Parathyroid adenoma (tissue), 2 donors: ENCODE results near the gene PERM1.
A peak's percentile ranks its signal among the peaks of the same experiment; 100 is the strongest.
"Not testable (repeated sequence)": the region's sequence is repeated elsewhere in the genome, so short reads cannot be mapped to it uniquely, and the experiment has no call there.

Experiments used
- H2AFZ ChIP-seq: fragments of 300-600 bp; sonication (generic); one replicate; pipeline ENCODE4 v1.7.0; 2017; ENCODE audit warnings: antibody characterized with exemption, mild to moderate bottlenecking
- H3K27ac ChIP-seq: fragments of 300-600 bp; sonication (generic); one replicate; pipeline ENCODE4 v1.7.0; 2017
- H3K27me3 ChIP-seq: fragments of 300-600 bp; sonication (generic); one replicate; pipeline ENCODE4 v1.7.0; 2017; ENCODE audit warnings: low read length; ENCODE audit not compliant: control insufficient read depth, insufficient read depth
- H3K36me3 ChIP-seq: fragments of 300-600 bp; sonication (generic); one replicate; pipeline ENCODE4 v1.7.0; 2017; ENCODE audit warnings: low read length; ENCODE audit not compliant: control insufficient read depth, insufficient read depth
- H3K4me1 ChIP-seq: fragments of 300-600 bp; sonication (generic); one replicate; pipeline ENCODE4 v1.7.0; 2017; ENCODE audit warnings: control low read depth
- H3K4me2 ChIP-seq: fragments of 300-600 bp; sonication (generic); one replicate; pipeline ENCODE4 v1.7.0; 2017; ENCODE audit warnings: low read length
- H3K4me3 ChIP-seq: fragments of 300-600 bp; sonication (generic); one replicate; pipeline ENCODE4 v1.7.0; 2017; ENCODE audit warnings: low read depth, low read length
- H3K79me2 ChIP-seq: fragments of 300-600 bp; sonication (generic); one replicate; pipeline ENCODE4 v1.7.0; 2017; ENCODE audit warnings: control low read depth
- H3K9ac ChIP-seq: fragments of 300-600 bp; sonication (generic); one replicate; pipeline ENCODE4 v1.7.0; 2017; ENCODE audit warnings: mild to moderate bottlenecking
- H3K9me3 ChIP-seq: fragments of 300-600 bp; sonication (generic); one replicate; pipeline ENCODE4 v1.7.0; 2017; ENCODE audit warnings: low read length; ENCODE audit not compliant: control insufficient read depth
- TF ChIP-seq, protein P1 (sequence below): fragments of 300-600 bp; sonication (generic); IDR thresholded peaks from one replicate; pipeline ENCODE4 v1.7.0; 2017; ENCODE audit warnings: antibody characterized with exemption, mild to moderate bottlenecking
- donor health status: primary hyperparathyroidism.

PERM1 gene

DNA sequence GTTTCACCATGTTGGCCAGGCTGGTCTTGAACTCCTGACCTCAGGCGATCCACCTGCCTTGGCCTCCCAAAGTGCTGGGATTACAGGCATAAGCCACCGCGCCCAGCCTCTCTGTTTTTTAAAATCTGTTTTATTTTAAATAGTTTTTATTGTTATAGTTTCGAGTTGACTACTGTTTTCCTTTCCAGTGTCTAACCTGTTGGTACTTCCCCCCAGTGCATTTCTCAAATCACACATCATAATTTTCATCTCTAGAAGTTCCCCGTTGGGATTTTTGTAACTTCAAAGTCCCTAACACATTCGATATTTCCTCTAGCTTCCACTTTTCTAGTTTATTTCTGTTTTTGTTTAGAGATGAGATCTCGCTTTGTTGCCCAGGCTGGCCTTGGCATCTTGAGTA is 10.5 kb upstream of the PERM1 start:
- no peak overlapping the region for H2AFZ ChIP-seq
- no peak overlapping the region for H3K9ac ChIP-seq
- H3K4me2 ChIP-seq: no peak overlapping the region
- no peaks in the 10 kb centered on the region for H3K36me3 ChIP-seq
- H3K4me1 ChIP-seq: no peaks in the 10 kb centered on the region
- no peak overlapping the region for H3K4me3 ChIP-seq
- no peak overlapping the region for H3K27ac ChIP-seq
- TF ChIP-seq, protein P1, sequence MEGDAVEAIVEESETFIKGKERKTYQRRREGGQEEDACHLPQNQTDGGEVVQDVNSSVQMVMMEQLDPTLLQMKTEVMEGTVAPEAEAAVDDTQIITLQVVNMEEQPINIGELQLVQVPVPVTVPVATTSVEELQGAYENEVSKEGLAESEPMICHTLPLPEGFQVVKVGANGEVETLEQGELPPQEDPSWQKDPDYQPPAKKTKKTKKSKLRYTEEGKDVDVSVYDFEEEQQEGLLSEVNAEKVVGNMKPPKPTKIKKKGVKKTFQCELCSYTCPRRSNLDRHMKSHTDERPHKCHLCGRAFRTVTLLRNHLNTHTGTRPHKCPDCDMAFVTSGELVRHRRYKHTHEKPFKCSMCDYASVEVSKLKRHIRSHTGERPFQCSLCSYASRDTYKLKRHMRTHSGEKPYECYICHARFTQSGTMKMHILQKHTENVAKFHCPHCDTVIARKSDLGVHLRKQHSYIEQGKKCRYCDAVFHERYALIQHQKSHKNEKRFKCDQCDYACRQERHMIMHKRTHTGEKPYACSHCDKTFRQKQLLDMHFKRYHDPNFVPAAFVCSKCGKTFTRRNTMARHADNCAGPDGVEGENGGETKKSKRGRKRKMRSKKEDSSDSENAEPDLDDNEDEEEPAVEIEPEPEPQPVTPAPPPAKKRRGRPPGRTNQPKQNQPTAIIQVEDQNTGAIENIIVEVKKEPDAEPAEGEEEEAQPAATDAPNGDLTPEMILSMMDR: no peak
- no peaks in the 10 kb centered on the region for H3K79me2 ChIP-seq
- H3K27me3 ChIP-seq: no peaks in the 10 kb centered on the region
- H3K9me3 ChIP-seq: no peaks in the 10 kb centered on the region

DNA sequence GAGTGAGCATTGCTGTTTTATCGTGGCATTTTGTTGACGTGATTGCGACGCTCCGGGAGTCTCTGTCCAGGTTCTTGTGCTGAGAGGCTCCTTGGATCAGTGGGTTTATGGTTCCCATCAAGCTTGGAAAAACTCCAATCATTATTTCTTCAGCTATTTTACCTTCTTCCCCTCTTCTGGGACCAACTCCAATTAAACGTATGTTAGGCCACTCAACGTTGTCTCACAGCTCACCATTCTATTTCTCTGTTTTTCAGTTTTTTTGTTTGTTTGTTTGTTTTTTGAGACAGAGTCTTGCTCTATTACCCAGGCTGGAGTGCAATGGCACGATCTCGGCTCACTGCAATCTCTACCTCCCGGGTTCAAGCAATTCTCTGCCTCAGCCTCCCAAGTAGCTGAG is 10.0 kb upstream of the PERM1 start:
- H3K27me3 ChIP-seq: no peaks in the 10 kb centered on the region
- H3K4me3 ChIP-seq: no peak overlapping the region
- TF ChIP-seq, protein P1: no peak
- no peaks in the 10 kb centered on the region for H3K36me3 ChIP-seq
- no peak overlapping the region for H2AFZ ChIP-seq
- no peak overlapping the region for H3K4me2 ChIP-seq
- H3K27ac ChIP-seq: no peak overlapping the region
- no peaks in the 10 kb centered on the region for H3K4me1 ChIP-seq
- H3K79me2 ChIP-seq: no peaks in the 10 kb centered on the region
- no peaks in the 10 kb centered on the region for H3K9me3 ChIP-seq
- H3K9ac ChIP-seq: no peak overlapping the region

DNA sequence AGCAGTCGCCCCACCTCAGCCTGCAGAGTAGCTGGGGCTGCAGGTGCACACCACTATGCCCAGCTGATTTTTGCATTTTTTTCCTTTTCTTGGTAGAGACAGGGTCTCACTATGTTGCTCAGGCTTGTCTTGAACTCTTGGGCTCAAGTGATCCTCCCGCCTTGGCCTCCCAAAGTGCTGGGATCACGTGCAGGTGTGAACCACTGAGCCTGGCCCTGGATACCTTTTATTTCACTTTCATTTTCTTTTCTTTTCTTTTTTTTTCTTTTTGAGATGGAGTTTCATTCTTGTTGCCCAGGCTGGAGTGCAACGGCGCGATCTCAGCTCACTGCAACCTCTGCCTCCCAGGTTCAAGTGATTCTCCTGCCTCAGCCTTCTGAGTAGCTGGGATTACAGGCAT is 9.4 kb upstream of the PERM1 start:
- not testable (repeated sequence) for H3K79me2 ChIP-seq, H3K27me3 ChIP-seq, H3K4me1 ChIP-seq, H3K4me3 ChIP-seq, H3K36me3 ChIP-seq, H2AFZ ChIP-seq, H3K9ac ChIP-seq, H3K4me2 ChIP-seq, H3K9me3 ChIP-seq, H3K27ac ChIP-seq

DNA sequence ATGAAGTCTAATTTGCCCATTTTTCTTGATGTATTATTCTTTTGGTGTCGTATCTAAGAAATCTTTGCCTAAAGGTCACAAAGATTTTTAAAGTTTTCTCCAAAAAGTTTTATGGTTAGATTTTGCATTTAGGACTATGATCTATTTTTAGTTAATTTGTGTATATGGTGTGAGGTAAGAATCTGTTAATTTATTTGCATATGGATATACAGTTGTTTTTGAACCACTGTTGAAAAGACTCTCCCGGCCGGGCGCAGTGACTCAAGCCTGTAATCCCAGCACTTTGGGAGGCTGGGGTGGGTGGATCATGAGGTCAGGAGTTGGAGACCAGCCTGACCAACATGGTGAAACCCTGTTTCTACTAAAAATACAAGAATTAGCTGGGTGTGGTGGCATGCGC is 6.2 kb upstream of the PERM1 start:
- H3K36me3 ChIP-seq, H3K4me1 ChIP-seq, H2AFZ ChIP-seq, H3K79me2 ChIP-seq, H3K27ac ChIP-seq, H3K4me2 ChIP-seq, H3K4me3 ChIP-seq, H3K9ac ChIP-seq, H3K9me3 ChIP-seq, H3K27me3 ChIP-seq: not testable (repeated sequence)

DNA sequence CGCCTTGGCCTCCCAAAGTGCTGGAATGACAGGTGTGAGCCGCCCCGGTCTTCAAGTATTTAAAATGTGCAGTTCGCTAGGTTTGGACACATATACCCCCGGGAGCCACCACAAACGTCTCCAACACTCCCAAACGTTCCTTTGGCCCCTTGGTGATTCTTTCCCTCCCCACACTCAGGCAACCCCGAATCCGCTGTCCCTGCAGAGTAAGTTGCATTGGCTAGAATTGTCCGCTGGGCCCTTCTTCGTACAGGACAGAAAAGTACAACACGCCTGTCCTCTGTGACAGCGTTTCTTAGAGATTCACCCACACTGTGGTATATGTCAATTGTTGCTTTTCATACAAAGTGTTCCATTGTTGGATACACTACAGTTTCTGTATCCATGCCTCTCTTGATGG is 3.2 kb upstream of the PERM1 start:
- no peaks in the 10 kb centered on the region for H3K4me1 ChIP-seq
- H3K79me2 ChIP-seq: no peaks in the 10 kb centered on the region
- H3K9ac ChIP-seq: no peak overlapping the region
- H3K4me2 ChIP-seq: no peak overlapping the region
- H3K4me3 ChIP-seq: no peak overlapping the region
- no peaks in the 10 kb centered on the region for H3K27me3 ChIP-seq
- no peaks in the 10 kb centered on the region for H3K9me3 ChIP-seq
- no peak overlapping the region for H2AFZ ChIP-seq
- H3K27ac ChIP-seq: no peak overlapping the region
- H3K36me3 ChIP-seq: no peaks in the 10 kb centered on the region
- TF ChIP-seq, protein P1: no peak

DNA sequence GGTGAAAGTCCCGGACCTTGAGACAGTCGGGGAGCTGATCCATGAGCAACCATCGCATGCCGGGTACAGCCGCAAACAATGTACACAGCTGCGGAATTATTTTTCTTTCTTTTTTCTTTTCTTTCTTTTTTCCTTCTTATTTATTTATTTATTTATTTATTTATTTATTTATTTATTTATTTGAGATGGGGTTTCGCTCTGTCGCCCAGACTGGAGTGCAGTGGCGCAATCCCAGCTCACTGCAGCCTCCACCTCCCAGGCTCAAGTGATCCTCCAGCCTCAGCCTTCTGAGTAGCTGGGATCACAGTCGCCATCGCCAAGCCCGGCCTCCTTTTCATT is 2.6 kb upstream of the PERM1 start:
- Histone ChIP-seq H3K9ac (no peak overlapping the region), H3K4me2 (peak overlapping the region; percentile 81), H3K27me3 (no peaks in the 10 kb centered on the region), H3K4me1 (no peaks in the 10 kb centered on the region), H3K9me3 (no peaks in the 10 kb centered on the region), H2AFZ (no peak overlapping the region), H3K27ac (no peak overlapping the region), H3K36me3 (no peaks in the 10 kb centered on the region), H3K79me2 (no peaks in the 10 kb centered on the region), H3K4me3 (no peak overlapping the region)
- TF ChIP-seq, protein P1: no peak
